HCT116 (cell line): ENCODE data around the gene NOL3. TPM values are rescaled to one million over a fixed set of nuclear protein-coding genes. Genes with fewer than 3 reads are reported as not detected.

Experiments used
- ATAC-seq: fragments of 200-7000 bp; cut with Tn5 transposase; 2 replicates; pipeline ENCODE4 v1.9.1; 2020; ENCODE audit warnings: mild to moderate bottlenecking, moderate library complexity
- BruUV-seq: library from RNA; stranded (reverse); fragments of 400-500 nt; replicated peaks from 2 replicates; lab custom pipeline; 2021; lab: Mats Ljungman, UMichigan
- CTCF ChIA-PET: fragments of 300-600 bp; sonication (Branson Sonifier 250); formaldehyde crosslinking; loops from one replicate; lab custom pipeline; 2021; ENCODE audit warnings: antibody characterized with exemption; lab: Charles Lee
- POLR2A ChIA-PET: fragments of 300-600, 350-600 bp; sonication (Branson Sonifier 250); formaldehyde crosslinking; loops from one replicate; lab custom pipeline; 2021; ENCODE audit warnings: antibody characterized with exemption; lab: Charles Lee
- RAD21 ChIA-PET, 2 experiments: fragments of 300-600 bp; sonication (Branson Sonifier 250); formaldehyde crosslinking; loops; one replicate each; lab custom pipeline; 2023; ENCODE audit warnings: low total read pairs in 2 of 2; ENCODE audit not compliant: uncharacterized antibody in 2 of 2, unreplicated experiment in 2 of 2, low non-redundant PET in 1 of 2; lab: Charles Lee
- DNase-seq: peaks from one replicate; pipeline ENCODE4 v3.0.0-alpha.2; 2010; ENCODE audit warnings: low read depth, low spot score
- H2AFZ ChIP-seq: fragments of 200-600 bp; shearing (Covaris generic), sonication (generic); 2 replicates; pipeline ENCODE4 v1.6.1; 2017; ENCODE audit warnings: low read depth, mixed run types, mixed read lengths, antibody characterized with exemption, low read length; ENCODE audit not compliant: poor library complexity, severe bottlenecking
- H3K27ac ChIP-seq: 2 replicates; pipeline ENCODE4 v1.5.1; 2012; ENCODE audit warnings: low read depth, low read length
- H3K27me3 ChIP-seq: fragments of 200-600 bp; sonication (generic); 2 replicates; pipeline ENCODE4 v1.6.1; 2016; ENCODE audit warnings: mixed run types, low read length, mixed read lengths; ENCODE audit not compliant: insufficient read depth
- H3K36me3 ChIP-seq, 2 experiments: fragments of 200-500 bp in 1 of 2; fragments of 200-600 bp in 1 of 2; sonication (Bioruptor generic) in 1 of 2; sonication (generic) in 1 of 2; 2 replicates each; pipeline versions ENCODE4 v1.5.1 to v1.6.1; 2014 to 2016; ENCODE audit warnings: low read length in 2 of 2, inconsistent platforms in 1 of 2, mixed read lengths in 1 of 2, mixed run types in 1 of 2; ENCODE audit not compliant: insufficient read depth in 2 of 2, control insufficient read depth in 1 of 2
- H3K4me1 ChIP-seq, 2 experiments: fragments of 200-600 bp in 1 of 2; sonication (generic) in 1 of 2; 2 replicates each; pipeline versions ENCODE4 v1.5.1 to v1.6.1; 2012 to 2017; ENCODE audit warnings: low read length in 2 of 2, inconsistent platforms in 1 of 2, mild to moderate bottlenecking in 1 of 2, mixed read lengths in 1 of 2, mixed run types in 1 of 2, moderate library complexity in 1 of 2; ENCODE audit not compliant: insufficient read depth in 2 of 2, control insufficient read depth in 1 of 2
- H3K4me2 ChIP-seq: fragments of 200-600 bp; sonication (generic); 2 replicates; pipeline ENCODE4 v1.6.1; 2017; ENCODE audit warnings: mixed run types, low read length, mixed read lengths
- H3K4me3 ChIP-seq, 2 experiments: fragments of 200-600 bp in 1 of 2; sonication (generic) in 1 of 2; replicated peaks in 1 of 2; 2 replicates each; pipeline ENCODE4 v1.5.1; 2011 to 2016; ENCODE audit warnings: low read length in 2 of 2, control low read depth in 1 of 2, low read depth in 1 of 2, mild to moderate bottlenecking in 1 of 2, mixed read lengths in 1 of 2, mixed run types in 1 of 2
- H3K79me2 ChIP-seq: fragments of 200-600 bp; sonication (generic); 2 replicates; pipeline ENCODE4 v1.6.1; 2017; ENCODE audit warnings: mild to moderate bottlenecking, mixed run types, low read length, moderate library complexity, mixed read lengths; ENCODE audit not compliant: insufficient read depth
- H3K9ac ChIP-seq: fragments of 200-600 bp; sonication (generic); 2 replicates; pipeline ENCODE4 v1.6.1; 2016; ENCODE audit warnings: low read length, mixed read lengths
- H3K9me2 ChIP-seq: fragments of 200-600 bp; sonication (generic), shearing (Covaris generic); 2 replicates; pipeline ENCODE4 v1.6.1; 2017; ENCODE audit warnings: mixed run types, mild to moderate bottlenecking, moderate library complexity; ENCODE audit not compliant: insufficient read depth
- H3K9me3 ChIP-seq, 2 experiments: fragments of 200-500 bp in 1 of 2; fragments of 200-600 bp in 1 of 2; sonication (Bioruptor generic) in 1 of 2; sonication (generic) in 1 of 2; 2 replicates each; pipeline ENCODE4 v1.6.1; 2014 to 2017; ENCODE audit warnings: low read length in 2 of 2, mixed read lengths in 2 of 2, inconsistent platforms in 1 of 2, low read depth in 1 of 2, mild to moderate bottlenecking in 1 of 2, mixed run types in 1 of 2, moderate library complexity in 1 of 2; ENCODE audit not compliant: control insufficient read depth in 1 of 2, insufficient read depth in 1 of 2
- H4K20me1 ChIP-seq: fragments of 200-600 bp; sonication (generic), shearing (Covaris generic); 2 replicates; pipeline ENCODE4 v1.6.1; 2017; ENCODE audit warnings: mixed run types, mild to moderate bottlenecking, moderate library complexity; ENCODE audit not compliant: insufficient read depth
- CTCF ChIP-seq, 3 experiments: fragments of 200-600 bp in 1 of 3; sonication (generic) in 1 of 3; IDR thresholded peaks in 2 of 3; conservative IDR thresholded peaks in 1 of 3; 2 replicates each; pipeline ENCODE4 v1.5.1; 2012 to 2017; ENCODE audit warnings: low read depth in 2 of 3, low read length in 2 of 3, antibody characterized with exemption in 1 of 3, borderline replicate concordance in 1 of 3, control low read depth in 1 of 3, mild to moderate bottlenecking in 1 of 3, mixed read lengths in 1 of 3, mixed run types in 1 of 3, moderate library complexity in 1 of 3; ENCODE audit not compliant: insufficient read depth in 1 of 3
- FOSL1 ChIP-seq: IDR thresholded peaks from 2 replicates; pipeline ENCODE4 v1.6.1; 2012; ENCODE audit warnings: low read depth
- RAD21 ChIP-seq: IDR thresholded peaks from 2 replicates; pipeline ENCODE4 v1.6.1; 2012; ENCODE audit warnings: low read depth, mild to moderate bottlenecking
- YY1 ChIP-seq: IDR thresholded peaks from 2 replicates; pipeline ENCODE4 v1.6.1; 2011; ENCODE audit warnings: low read length, low read depth, moderate library complexity, mild to moderate bottlenecking; ENCODE audit not compliant: insufficient replicate concordance; ENCODE audit errors: extremely low read depth
- ZNF274 ChIP-seq: fragments of 200-500 bp; sonication (Bioruptor generic); IDR thresholded peaks from 2 replicates; pipeline ENCODE4 v1.6.1; 2014; ENCODE audit warnings: mild to moderate bottlenecking, low read depth, low read length, inconsistent platforms
- intact Hi-C: fragments of 100-400 bp; cut with micrococcal nuclease; formaldehyde crosslinking; loops from 2 replicates; pipeline ENCODE4 v1.10.0; 2022
- total RNA-seq: library from RNA; stranded (reverse); gene quantifications from one replicate; pipeline ENCODE4 v1.2.1, GENCODE V29; 2021; ENCODE audit not compliant: unreplicated experiment

NOL3 gene
- total RNA-seq, 1 experiment from 2014 or later, result 54.0 TPM

- H3K9ac ChIP-seq, result no peak overlapping the region
- no peaks in the 10 kb centered on the region; the same call in 1 of the 2 replicates for H3K79me2 ChIP-seq
- H3K4me3 ChIP-seq, result no peak overlapping the region
- no peaks in the 10 kb centered on the region for H4K20me1 ChIP-seq
- peaks cover 6 to 36% of the 10 kb centered on the region in 2 experiments for H3K4me1 ChIP-seq
- TF ChIP-seq RAD21 (peak; percentile 86), YY1 (peak; percentile 46), CTCF (IDR thresholded peaks at IDR 0.05 in 2 of 3, conservative IDR thresholded peaks at IDR 0.05 in 1 of 3; ENCODE audit: borderline replicate concordance in 1 of 3, insufficient read depth in 1 of 3, low read depth in 2 of 3, low read length in 2 of 3) (peak; percentile 78 to 86 (median 86)), FOSL1 (no peak), ZNF274 (no peak)
- no peaks in the 10 kb centered on the region for H3K27me3 ChIP-seq
- H2AFZ ChIP-seq, result no peak overlapping the region
- ATAC-seq, result peak; percentile 59
- CTCF ChIA-PET, result interaction anchor here (0.6 to 5.8 kb wide), 32 partner anchors 13 to 275 kb away, joined by 3 to 79 read pairs (median 4); partner anchors contain the start of genes CES3, NOL3 and PDP2
- RAD21 ChIA-PET, result interaction anchor here (0.6 to 1.5 kb wide), 6 partner anchors 45 to 201 kb away, joined by 3 to 19 read pairs (median 4); no protein-coding TSS in a partner anchor
- no TSS peak for BruUV-seq
- H3K4me2 ChIP-seq, result peak overlapping the region; percentile 47
- POLR2A ChIA-PET, result interaction anchor here (0.8 to 1.3 kb wide), 3 partner anchors 15 to 138 kb away, joined by 4 to 8 read pairs (median 4); partner anchors contain the start of gene NOL3
- H3K9me2 ChIP-seq, result no peaks in the 10 kb centered on the region
- H3K36me3 ChIP-seq, result no peaks in the 10 kb centered on the region
- intact Hi-C loops, result loop anchor here (1.0 to 5.0 kb wide), 3 partner anchors 141 to 203 kb away; no protein-coding TSS in a partner anchor
- no peaks in the 10 kb centered on the region for H3K9me3 ChIP-seq
- H3K27ac ChIP-seq, result no peak overlapping the region
- DNase-seq, result no peak
These were observed 14.8 kb upstream of the NOL3 start for GRCh38 chr16:67155295-67156142.
